ENCODE measurements around the gene VHLL.

Gene VHLL

GRCh38 chr1:156249593-156249992, 49.5 kb downstream of the VHLL start:
- no peak overlapping the region for H3K4me3 ChIP-seq (ENCODE audit: low read depth, low read length)
- no peak for DNase-seq (ENCODE audit: low read depth)
- TF ChIP-seq POLR2A (IDR thresholded peaks at IDR 0.05; ENCODE audit: extremely low read depth, insufficient read length) (no peak), MAX (IDR thresholded peaks at IDR 0.05; ENCODE audit: low read depth, low read length) (no peak)
